ELF-1 (cell line): ENCODE data around the gene P2RX3.
"Not testable (repeated sequence)": the region's sequence is repeated elsewhere in the genome, so short reads cannot be mapped to it uniquely, and the experiment has no call there.

Experiments
- DNase-seq: peaks from one replicate; pipeline ENCODE4 v3.0.0-alpha.2; 2016; ENCODE audit warnings: low read depth, low spot score

The P2RX3 gene

GRCh38 chr11:57338142-57338541, at the start of gene P2RX3:
Gene P2RX3, plus strand, starts transcription at chr11:57338352. Its CDS starts 199 bp downstream, at chr11:57338551.
- no peak for DNase-seq

- DNase-seq: peak; percentile 79
Measured at GRCh38 chr11:57288771-57289579, 49.2 kb upstream of the P2RX3 start.

GRCh38 chr11:57290288-57290687, 47.9 kb upstream of the P2RX3 start:
- DNase-seq: no peak

- DNase-seq: no peak
Measured at GRCh38 chr11:57294225-57295131, 43.7 kb upstream of the P2RX3 start.

GRCh38 chr11:57296205-57296604, 41.9 kb upstream of the P2RX3 start:
- DNase-seq: not testable (repeated sequence)

- no peak for DNase-seq
Measured at GRCh38 chr11:57297221-57297620, 40.9 kb upstream of the P2RX3 start.

- DNase-seq: no peak
Measured at GRCh38 chr11:57299150-57299737, 38.9 kb upstream of the P2RX3 start.

- DNase-seq: no peak
Measured at GRCh38 chr11:57300785-57301184, 37.4 kb upstream of the P2RX3 start.

- no peak for DNase-seq
Measured at GRCh38 chr11:57301711-57302423, 36.3 kb upstream of the P2RX3 start.

GRCh38 chr11:57302489-57302888, 35.7 kb upstream of the P2RX3 start:
- DNase-seq: no peak

- no peak for DNase-seq
Measured at GRCh38 chr11:57303280-57303989, 34.7 kb upstream of the P2RX3 start.

- no peak for DNase-seq
Measured at GRCh38 chr11:57303990-57304579, 34.1 kb upstream of the P2RX3 start.

GRCh38 chr11:57305523-57305922, 32.6 kb upstream of the P2RX3 start:
- DNase-seq: no peak

GRCh38 chr11:57306161-57306876, 31.8 kb upstream of the P2RX3 start:
- no peak for DNase-seq

- DNase-seq: no peak
Measured at GRCh38 chr11:57306940-57307565, 31.1 kb upstream of the P2RX3 start.

GRCh38 chr11:57307666-57308270, 30.4 kb upstream of the P2RX3 start:
- DNase-seq: no peak

- no peak for DNase-seq
Measured at GRCh38 chr11:57308426-57309060, 29.6 kb upstream of the P2RX3 start.
